ENCODE measurements around the gene ADAM12.

ADAM12 gene

GRCh38 chr10:126158133-126158892 lies 230.0 kb downstream of the ADAM12 start:
- TF ChIP-seq, protein P1, sequence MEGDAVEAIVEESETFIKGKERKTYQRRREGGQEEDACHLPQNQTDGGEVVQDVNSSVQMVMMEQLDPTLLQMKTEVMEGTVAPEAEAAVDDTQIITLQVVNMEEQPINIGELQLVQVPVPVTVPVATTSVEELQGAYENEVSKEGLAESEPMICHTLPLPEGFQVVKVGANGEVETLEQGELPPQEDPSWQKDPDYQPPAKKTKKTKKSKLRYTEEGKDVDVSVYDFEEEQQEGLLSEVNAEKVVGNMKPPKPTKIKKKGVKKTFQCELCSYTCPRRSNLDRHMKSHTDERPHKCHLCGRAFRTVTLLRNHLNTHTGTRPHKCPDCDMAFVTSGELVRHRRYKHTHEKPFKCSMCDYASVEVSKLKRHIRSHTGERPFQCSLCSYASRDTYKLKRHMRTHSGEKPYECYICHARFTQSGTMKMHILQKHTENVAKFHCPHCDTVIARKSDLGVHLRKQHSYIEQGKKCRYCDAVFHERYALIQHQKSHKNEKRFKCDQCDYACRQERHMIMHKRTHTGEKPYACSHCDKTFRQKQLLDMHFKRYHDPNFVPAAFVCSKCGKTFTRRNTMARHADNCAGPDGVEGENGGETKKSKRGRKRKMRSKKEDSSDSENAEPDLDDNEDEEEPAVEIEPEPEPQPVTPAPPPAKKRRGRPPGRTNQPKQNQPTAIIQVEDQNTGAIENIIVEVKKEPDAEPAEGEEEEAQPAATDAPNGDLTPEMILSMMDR (IDR thresholded peaks at IDR 0.05; ENCODE audit: low read length, missing control alignments) = no peak
- H3K4me3 ChIP-seq (replicated peaks; ENCODE audit: low read depth, low read length) = no peak overlapping the region
- no peak for DNase-seq (ENCODE audit: low read depth)

- TF ChIP-seq, protein P1 (IDR thresholded peaks at IDR 0.05; ENCODE audit: low read length, missing control alignments) = no peak
- no peak overlapping the region for H3K4me3 ChIP-seq (replicated peaks; ENCODE audit: low read depth, low read length)
- DNase-seq (ENCODE audit: low read depth) = no peak
These were observed 231.1 kb downstream of the ADAM12 start for GRCh38 chr10:126157189-126157588.

DNA sequence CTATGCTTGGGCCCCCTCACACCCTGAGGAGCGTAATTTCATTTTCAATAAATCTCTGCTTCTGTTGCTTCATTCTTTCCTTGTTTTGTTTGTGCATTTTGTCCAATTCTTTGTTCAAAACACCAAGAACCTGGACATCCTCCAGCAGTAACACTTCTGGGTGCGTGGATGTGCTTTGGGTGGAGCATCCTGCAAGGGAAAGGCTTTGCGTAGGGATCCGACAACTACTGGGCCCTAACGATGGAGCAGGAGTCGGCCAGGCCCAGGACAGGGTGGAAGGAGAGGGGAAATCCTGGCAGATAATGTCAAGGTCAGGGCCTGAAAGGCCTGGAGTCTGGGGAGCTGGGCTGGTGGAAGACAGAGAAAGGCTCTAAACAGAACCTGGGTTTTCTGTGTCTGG lies 231.8 kb downstream of the ADAM12 start:
- no peak overlapping the region for H3K4me3 ChIP-seq (replicated peaks; ENCODE audit: low read depth, low read length)
- DNase-seq (ENCODE audit: low read depth) = no peak
- TF ChIP-seq, protein P1 (IDR thresholded peaks at IDR 0.05; ENCODE audit: low read length, missing control alignments) = no peak

- H3K4me3 ChIP-seq (replicated peaks; ENCODE audit: low read depth, low read length) = no peak overlapping the region
- TF ChIP-seq, protein P1 (IDR thresholded peaks at IDR 0.05; ENCODE audit: low read length, missing control alignments) = no peak
- DNase-seq (ENCODE audit: low read depth) = no peak
These were observed 232.3 kb downstream of the ADAM12 start for GRCh38 chr10:126156012-126156411.

- no peak for DNase-seq (ENCODE audit: low read depth)
- no peak overlapping the region for H3K4me3 ChIP-seq (replicated peaks; ENCODE audit: low read depth, low read length)
- TF ChIP-seq, protein P1 (IDR thresholded peaks at IDR 0.05; ENCODE audit: low read length, missing control alignments) = no peak
These were observed 232.7 kb downstream of the ADAM12 start for GRCh38 chr10:126155528-126155927.

DNA sequence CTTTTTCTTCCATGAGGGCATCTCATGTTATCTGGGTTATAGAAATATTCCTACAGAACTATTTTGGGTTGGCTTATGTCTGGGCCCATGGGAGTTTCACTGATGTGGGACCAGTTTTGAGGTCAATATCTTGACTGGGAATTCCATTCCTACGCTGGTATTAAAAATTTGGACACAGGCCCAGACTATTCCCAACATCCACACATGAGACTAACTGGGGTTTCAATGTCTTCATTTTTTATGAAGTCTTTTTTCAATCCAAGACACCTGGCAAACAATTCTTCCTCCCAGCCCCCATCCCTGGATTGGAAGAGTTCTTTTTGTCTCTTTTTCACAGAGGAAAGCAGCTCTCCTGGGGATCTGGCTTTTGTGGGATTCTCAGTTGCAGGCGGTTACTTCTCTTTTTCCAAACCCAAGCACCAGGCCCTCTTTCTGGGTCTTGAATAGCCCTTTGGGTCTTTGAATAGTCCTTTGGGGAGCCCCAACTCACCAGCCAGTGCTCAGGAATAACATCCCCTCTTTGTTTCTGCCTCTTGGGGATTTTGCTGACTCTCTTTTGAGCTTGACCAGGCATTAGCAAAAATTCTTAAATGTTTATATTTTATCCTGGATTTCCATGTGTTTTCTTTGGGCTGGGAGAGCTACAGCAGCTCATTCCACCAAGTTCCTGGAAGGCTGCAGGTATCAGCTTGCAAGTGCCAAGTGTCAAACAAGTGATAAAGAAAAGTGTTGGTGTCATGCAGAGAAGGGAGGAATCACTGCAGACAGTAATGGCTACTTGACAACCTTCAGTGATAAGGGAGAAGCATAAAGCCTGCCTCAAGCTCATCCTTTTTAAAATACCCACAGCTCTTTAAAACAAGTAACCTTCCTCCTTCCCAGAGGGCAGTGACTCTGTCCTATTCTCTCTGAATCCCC lies 234.3 kb downstream of the ADAM12 start:
- TF ChIP-seq, protein P1 (IDR thresholded peaks at IDR 0.05; ENCODE audit: low read length, missing control alignments) = no peak
- DNase-seq (ENCODE audit: low read depth) = peak; percentile 53
- H3K4me3 ChIP-seq (replicated peaks; ENCODE audit: low read depth, low read length) = no peak overlapping the region
